Measurements from ENCODE around the gene GJA1.
"Not testable (repeated sequence)": the region's sequence is repeated elsewhere in the genome, so short reads cannot be mapped to it uniquely, and the experiment has no call there.

GJA1 gene

DNA sequence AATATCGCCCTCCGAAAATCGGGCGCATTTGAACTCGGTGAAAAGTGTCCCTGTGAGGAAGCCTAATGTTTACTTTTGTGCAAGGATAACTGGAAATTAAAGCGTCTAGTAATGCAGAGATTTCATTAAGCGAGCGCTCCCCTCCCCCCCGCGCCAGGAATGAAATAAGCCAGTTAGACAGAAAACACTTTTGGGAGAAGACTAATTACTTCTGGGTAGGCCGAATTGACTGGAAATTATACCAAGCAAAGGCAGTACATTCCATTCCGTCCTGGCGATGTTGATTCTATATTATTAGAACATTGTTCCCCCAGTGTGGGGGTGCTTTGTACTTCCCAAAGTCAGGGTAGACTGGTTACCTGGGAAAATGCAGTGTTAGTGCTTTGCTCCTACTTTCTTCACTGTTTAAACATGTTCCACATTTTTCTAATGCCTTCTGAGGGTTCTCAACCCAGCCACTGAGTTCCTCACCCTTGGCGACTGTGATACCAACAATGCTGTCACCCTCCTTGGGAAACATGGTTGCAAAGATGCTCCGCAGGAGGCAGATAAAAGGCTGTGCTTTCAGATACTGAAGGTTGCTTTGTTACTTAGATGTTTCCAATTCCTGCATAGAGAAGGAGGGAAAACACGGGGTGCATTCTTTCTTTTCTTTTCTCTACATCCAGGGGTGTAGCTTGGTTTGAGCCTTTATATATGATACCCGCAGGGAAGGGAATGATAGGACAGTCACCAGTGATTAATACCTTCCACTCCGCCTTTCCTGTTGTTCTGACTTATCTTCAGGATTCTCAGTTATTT lies 2.6 kb downstream of the GJA1 start:
- no peak for DNase-seq

DNA sequence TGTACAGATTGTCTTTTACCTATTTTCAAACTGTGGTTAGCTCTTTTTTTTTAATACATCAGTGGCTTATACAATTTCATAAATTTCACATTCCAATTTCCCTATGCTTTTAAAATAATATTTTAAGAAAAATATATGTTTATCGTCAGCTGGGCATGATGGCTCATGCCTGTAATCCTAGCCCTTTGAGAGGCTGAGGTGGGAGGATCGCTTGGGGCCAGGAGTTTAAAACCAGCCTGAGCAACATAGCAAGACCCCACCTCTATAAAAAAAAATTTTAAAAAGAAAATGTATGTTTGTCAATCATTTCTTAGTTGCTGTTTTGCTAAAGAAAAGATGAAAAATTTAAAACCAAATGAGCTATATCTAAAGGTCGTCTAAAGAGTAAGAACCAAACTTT lies 3.4 kb downstream of the GJA1 start:
- no peak for DNase-seq

DNA sequence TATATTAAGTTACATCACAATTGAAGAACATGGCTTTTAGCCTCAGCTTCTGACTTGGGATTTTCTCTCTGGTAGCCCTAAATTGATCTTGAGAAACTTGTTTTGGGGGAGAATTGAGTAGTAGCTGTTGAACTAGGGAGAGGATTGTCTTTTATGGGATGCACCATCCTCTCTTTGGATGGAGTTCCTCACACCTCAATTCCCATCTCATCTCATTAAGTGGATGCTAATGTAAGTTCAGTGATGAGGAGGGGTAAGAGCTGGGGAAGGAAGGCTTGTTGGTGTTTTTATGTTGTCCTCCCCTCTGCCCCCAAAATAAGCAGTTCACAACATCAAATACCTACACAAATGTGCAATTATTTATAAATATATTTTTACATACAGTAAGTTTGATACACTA lies 4.0 kb downstream of the GJA1 start:
- no peak for DNase-seq

DNA sequence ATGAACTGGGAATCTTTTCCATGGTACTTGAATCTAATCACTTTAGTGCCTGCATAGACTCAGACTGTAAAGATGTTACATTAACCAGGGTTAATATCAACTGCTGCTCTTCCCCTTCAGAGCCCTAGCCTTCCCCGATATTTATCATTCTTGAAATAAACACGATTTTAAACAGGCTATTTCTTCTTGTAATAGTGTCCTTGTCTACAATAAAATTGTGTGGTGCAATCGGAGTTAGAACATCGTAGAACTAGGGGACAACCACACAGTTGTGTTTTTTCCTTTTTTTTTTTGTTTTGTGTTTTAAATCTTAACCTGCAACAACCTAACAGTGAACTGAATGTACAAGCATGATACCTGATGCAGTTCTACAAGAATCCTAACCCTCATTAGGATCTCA lies 4.5 kb downstream of the GJA1 start:
- DNase-seq, result no peak

DNA sequence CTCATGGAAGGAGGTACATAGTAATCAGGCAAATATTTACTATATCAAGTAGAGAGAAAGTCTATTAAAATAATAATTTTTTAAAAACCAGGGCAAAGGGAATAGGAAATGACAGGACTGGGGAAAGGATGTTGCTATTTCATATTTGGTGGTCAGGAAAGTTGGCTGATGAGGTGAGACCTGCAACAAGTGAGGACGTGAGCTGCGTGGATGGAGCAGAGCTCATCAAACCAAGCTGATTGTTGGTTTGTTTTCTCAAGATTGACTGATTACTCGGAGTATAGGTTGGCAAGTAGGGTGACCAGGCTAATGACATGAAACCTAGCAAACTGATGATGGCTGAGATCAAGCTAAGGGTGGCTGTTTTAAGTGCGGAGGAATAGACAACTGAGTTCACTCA lies 6.0 kb downstream of the GJA1 start:
- DNase-seq, result no peak

DNA sequence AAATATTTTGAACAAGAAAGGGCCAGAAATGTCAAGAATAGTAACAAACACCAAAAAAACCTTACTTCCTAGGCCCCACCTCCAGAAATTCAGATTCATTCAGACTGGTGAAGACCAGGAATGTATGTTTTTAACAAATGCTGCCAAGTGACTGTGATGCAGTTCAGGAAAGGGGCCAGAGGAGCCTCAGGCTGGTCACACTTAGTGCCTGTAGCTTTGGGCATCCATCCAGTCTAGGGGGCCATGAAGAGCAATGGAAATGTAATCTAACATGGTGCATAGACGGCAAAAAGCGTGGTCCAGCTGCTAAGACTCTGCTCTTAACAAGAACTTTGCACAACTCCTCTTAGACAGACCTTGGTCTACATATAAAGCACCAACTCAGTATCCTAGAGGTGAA lies 7.1 kb downstream of the GJA1 start:
- no peak for DNase-seq

DNA sequence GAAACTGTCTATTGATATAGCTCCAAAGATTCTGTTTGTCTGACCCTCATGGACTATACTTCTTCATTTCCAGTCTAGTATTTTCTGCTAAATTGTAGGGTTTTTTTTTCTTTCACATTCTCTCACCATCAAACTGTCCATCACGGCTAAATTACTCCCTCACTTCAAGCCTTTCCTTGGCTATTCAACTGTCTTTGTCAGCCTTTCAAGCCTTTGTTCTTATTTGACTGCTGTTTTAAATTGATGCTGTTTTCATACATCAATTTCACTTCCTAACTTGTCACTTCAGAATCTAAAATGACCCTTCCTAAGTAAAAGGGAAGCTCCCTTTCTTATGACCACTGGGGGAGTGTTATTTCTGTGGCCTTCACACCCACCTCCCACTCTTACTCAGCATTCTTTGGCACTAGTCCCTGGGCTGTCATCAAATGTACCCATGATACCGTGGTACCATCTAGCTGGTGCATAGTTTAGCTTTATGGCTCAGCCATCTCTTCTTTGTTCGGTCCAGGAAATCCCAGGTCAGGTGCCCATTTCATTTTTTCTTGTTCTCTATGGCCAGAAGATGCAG lies 8.6 kb downstream of the GJA1 start:
- DNase-seq, result no peak

DNA sequence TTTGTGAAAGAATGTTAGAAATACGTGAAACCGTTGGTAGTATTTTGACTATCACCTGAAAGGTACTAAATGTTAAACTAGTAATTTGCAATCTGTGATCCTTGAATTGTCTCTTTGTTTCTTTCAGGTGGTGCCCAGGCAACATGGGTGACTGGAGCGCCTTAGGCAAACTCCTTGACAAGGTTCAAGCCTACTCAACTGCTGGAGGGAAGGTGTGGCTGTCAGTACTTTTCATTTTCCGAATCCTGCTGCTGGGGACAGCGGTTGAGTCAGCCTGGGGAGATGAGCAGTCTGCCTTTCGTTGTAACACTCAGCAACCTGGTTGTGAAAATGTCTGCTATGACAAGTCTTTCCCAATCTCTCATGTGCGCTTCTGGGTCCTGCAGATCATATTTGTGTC lies 11.3 kb downstream of the GJA1 start:
- DNase-seq, result not testable (repeated sequence)

DNA sequence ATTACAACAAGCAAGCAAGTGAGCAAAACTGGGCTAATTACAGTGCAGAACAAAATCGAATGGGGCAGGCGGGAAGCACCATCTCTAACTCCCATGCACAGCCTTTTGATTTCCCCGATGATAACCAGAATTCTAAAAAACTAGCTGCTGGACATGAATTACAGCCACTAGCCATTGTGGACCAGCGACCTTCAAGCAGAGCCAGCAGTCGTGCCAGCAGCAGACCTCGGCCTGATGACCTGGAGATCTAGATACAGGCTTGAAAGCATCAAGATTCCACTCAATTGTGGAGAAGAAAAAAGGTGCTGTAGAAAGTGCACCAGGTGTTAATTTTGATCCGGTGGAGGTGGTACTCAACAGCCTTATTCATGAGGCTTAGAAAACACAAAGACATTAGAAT lies 12.3 kb downstream of the GJA1 start:
- DNase-seq, result not testable (repeated sequence)

DNA sequence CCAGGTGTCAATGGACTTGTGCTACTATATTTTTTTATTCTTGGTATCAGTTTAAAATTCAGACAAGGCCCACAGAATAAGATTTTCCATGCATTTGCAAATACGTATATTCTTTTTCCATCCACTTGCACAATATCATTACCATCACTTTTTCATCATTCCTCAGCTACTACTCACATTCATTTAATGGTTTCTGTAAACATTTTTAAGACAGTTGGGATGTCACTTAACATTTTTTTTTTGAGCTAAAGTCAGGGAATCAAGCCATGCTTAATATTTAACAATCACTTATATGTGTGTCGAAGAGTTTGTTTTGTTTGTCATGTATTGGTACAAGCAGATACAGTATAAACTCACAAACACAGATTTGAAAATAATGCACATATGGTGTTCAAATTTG lies 13.1 kb downstream of the GJA1 start:
- not testable (repeated sequence) for DNase-seq

DNA sequence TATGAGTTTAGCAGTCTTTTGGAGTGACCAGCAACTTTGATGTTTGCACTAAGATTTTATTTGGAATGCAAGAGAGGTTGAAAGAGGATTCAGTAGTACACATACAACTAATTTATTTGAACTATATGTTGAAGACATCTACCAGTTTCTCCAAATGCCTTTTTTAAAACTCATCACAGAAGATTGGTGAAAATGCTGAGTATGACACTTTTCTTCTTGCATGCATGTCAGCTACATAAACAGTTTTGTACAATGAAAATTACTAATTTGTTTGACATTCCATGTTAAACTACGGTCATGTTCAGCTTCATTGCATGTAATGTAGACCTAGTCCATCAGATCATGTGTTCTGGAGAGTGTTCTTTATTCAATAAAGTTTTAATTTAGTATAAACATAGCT lies 13.9 kb downstream of the GJA1 start:
- no peak for DNase-seq

DNA sequence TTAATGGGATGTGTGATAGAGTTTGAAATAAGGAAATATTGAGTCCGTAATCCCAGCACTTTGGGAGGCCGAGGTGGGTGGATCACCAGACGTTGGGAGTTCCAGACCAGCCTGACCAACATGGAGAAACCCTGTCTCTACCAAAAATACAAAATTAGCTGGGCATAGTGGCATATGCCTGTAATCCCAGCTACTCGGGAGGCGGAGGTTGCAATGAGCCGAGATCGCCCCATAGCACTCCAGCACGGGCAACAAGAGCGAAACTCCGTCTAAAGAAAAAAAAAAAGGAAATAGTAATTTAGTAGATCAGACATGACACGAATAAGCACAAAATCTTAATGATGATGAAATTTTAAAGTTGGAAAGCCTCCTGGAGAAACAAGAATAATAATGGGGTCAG lies 14.8 kb downstream of the GJA1 start:
- DNase-seq, result no peak

DNA sequence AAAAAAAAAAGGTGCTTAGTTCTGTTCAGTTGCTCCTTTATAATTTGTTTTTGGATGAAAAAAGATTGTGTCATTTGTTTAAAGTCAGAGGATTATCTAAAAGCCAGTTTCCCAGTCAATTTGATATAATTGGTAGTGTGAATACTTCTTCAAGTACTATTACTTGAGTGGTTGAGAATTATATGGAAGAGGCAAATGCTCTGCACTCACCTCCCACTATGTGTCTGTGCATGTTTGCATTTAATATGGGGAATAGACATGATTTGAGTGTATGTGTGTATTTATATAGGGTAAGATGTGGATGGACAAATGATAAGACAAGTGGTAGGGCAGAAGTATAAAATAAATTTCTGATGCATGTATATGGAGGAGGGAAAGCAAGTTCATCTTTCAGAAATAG lies 15.8 kb downstream of the GJA1 start:
- no peak for DNase-seq

DNA sequence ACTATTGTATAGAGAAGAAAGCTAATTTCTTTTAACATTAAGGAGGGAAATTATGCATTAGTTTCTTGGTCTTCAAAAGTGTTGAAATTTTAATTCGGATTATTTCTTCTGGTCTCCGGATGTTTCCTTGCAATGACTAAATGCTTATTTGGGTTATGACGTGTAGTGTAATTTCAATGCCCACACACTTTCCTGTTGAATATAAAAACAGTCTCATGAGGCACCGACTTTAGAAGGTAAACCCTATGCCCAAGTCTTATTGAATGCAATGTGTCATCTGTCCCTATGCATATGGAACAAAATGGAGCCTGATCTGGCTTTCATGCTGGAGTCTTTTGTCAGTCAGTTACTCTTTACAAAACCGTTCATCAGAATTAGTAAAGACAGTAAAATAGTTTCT lies 17.7 kb downstream of the GJA1 start:
- DNase-seq, result no peak

DNA sequence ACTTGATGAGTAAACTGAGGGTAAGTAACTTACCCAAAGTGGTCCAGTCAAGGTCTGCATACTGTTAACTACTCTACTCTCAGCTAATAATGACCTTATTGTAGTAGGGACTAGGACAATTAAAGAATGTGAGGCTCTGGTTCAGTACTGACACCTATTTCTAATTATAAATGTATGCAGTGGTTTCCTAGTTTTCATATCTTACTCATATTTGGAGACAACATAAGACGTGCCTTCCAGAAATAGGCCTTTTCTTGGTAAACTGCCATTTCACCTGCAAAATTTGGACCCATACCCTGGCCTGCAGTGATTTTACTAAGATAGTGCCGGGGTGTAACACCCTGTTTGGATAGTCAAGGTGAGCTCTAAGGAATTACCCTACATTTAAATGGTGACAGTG lies 24.7 kb downstream of the GJA1 start:
- DNase-seq, result no peak

DNA sequence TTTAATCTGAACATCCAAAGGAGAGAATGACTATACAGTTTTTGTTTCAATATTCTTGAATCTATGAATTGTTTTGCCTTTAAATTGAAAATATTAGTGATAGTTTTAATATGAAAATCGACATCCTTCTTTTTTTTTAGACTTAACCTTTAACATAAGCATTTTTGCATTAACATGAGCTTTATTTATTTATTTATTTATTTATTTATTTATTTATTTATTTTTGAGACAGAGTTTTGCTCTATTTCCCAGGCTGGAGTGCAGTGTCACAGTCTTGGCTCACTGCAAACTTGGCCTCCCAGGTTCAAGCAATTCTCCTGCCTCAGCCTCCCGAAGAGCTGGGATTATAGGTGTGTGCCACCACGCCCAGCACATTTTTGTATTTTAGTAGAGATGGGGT lies 27.6 kb downstream of the GJA1 start:
- no peak for DNase-seq

DNA sequence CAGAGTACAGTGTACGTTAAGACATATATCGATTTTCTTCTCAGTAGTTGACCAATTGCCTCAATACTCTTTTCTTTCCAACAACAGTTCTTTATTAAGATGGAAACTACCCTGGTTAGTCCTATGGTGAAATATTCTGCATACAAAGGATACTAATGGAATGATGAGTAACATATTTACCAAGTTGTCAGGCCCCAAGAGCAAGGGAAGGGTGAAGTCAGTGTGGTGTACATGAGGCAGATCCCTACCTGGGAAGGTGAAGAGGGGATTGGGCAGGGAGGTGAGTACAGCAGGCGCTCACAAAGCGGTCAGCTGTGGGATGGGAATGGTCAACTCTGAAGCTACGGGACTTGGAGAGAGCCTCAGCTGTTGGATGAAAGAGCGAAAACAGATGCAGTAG lies 29.7 kb downstream of the GJA1 start:
- no peak for DNase-seq

DNA sequence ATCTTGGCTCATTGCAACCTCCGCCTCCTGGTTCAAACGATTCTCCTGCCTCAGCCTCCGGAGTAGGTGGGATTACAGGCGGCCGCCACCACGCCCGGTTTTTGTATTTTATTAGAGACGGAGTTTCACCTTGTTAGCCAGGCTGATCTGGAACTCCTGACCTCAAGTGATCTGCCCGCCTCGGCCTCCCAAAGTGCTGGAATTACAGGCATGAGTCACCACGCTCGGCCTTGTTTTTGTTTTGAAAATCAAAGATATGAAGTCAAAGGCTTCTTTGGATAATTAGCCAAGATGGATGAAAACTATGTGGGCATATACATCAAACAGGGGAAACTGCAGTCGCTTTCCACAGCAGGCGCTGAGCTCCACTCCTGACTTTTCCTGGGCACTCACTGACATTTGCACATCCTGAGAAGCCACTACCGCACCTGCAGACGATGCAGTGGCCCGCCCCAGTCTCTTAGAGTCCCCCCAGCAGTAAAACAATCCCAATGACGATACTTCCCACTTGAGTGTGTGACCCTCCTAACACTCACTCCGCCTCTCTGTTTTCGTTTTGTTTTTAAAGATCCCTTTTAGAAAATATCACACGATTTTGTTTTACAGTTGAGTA lies 44.1 kb downstream of the GJA1 start:
- DNase-seq, result no peak

DNA sequence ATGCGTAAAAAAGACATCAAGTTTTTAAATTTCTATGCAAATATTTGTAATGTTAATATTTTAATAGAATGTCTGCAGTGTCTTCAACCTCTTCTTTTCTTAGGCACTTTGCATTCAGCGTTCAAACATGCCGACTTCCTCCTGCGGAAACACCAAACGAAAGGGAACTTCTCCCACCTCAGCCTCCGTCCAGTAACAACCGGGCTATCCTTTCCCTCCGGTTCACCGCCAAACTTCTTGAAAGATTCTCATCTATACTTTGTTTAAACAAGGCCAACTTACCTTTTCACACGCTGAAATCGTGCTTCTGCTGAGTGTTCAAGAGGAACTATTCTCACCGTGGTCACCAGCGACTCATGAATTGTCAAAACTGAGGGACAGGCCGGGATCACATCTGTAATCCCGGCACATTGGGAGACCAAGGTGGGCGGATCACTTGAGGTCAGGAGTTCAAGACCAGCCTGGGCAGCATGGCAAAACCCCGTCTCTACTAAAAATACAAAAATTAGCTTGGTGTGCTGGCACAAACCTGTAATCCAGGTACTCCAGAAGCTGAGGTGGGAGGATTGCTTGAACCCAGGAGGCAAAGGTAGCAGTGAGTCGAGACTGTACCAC lies 44.8 kb downstream of the GJA1 start:
- no peak for DNase-seq

DNA sequence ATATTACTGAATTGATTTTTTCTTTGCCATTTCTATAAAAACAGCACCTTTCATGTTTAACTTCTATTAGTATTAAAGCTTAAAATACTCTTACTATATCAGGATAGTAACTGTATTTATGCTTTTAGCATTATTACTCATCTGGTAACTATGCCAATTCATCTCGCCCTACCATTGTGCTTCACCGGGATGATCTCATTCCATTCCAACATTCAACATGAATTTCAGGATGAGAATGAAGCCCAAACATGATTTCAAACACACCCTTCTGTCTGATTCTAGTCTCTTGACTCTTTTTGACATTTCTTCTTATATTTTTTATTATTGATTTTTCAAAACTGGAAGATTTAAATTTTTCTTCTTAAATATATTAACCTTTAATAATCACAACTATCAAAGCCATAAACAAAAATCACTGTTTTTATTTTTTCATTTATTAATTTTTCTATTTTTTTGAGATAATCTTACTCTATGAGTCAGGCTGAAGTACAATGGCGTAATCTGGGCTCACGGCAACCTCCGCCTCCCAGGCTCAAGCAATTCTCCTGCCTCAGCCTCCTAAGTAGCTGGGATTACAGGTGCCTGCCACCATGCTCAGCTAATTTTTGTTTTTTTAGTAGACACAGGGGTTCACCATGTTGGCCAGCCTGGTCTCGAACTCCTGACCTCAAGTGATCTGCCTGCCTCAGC lies 46.7 kb downstream of the GJA1 start:
- DNase-seq, result no peak

DNA sequence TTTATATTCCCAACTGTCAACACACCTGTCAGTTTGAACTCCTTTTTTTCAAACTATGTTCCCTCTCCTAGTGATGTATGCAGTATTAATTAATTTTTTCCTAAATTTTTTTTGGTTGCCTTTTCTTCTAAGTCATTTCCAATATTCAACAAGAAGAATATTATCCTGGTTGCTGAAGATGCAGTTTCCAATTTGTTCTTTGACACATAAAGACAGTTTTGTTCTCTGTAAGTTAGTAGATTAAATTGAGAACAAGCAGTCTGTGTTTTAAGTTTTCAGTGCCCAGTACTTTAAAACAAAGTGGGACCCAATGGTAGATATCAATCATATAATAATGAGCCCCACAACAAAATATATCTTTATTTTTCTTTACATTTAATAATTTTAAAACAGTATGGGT lies 47.3 kb downstream of the GJA1 start:
- DNase-seq, result no peak

DNA sequence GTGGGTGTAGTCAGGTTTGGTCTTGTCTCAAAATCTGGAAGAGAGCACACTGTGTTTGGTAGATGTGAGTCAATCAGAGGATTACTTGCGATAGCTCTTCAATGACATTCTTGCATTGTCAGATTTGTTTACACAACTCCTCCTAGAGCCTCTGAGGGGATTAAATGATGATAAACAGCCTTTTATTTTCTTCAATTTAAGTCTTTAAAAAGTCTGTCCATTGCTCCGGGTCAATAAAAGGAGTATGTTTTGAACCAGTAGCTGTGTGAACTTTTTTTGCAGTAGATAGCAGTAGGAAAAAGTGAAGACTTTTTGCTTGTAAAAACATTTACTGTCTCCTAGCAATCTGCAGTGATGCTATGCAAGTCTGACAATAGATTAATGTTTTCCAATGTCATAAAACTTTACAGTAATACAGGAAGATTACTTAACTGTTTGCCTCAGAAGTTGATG lies 49.9 kb downstream of the GJA1 start:
- no peak for DNase-seq

DNA sequence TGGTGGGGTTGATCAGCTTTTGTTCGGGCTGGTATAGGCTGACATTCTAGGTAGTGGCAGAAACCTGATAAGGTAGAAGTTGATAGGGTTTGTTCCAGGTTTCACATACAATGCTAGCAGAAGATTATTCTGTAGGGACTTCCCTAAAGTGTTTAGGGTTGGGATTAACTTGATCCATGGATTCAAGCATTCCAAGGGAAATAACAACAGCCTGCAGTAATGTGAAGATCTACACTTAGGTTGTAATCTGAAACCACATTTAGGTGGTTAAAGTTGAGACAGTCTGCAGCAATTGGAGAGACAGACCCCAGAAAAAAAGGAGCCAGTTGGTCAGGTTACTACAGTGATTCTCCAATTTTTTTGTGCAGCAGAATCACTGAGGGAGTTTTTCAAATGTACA lies 56.1 kb downstream of the GJA1 start:
- no peak for DNase-seq

DNA sequence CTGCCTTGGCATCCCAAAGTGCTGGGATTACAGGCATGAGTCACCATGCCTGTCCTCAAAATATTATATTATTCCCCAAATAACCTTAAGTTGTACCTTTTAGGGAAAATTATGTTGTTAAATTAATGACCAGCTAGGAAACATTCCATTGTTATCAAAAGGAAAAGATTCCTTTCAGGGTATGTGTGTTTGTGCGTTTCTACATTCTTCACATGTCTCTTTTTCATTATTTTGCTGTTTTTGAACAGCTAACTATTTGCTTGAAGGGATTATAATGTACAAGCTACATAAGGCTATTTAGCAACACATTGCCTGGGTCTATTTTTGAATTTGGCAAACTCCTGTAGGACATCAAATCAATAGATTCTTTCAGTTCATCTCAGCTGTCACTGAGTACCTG lies 57.1 kb downstream of the GJA1 start:
- DNase-seq, result no peak
